ENCODE data around the gene KIF17.

GRCh38 chr1:20625176-20626097 is 92.4 kb downstream of the KIF17 start:
- no peak for TF ChIP-seq CTCF (IDR thresholded peaks at IDR 0.05)
- TF ChIP-seq POLR2A (IDR thresholded peaks at IDR 0.05): no peak
